B cell (primary cell): ENCODE results near the gene BACH2.

Source experiments
- CTCF ChIP-seq: fragments of 200-600 bp; IDR thresholded peaks from one replicate; pipeline ENCODE4 v1.8.0; 2022; ENCODE audit warnings: antibody characterized with exemption, mild to moderate bottlenecking
- EZH2 ChIP-seq: IDR thresholded peaks from 2 replicates; pipeline ENCODE4 v1.6.1; 2012; ENCODE audit warnings: borderline replicate concordance, low read depth, mild to moderate bottlenecking, moderate library complexity, low read length; ENCODE audit not compliant: insufficient read depth, poor library complexity, severe bottlenecking

GRCh38 chr6:90271831-90272230, 24.8 kb downstream of the BACH2 start:
- no peak for TF ChIP-seq CTCF
- no peak for TF ChIP-seq EZH2
